Left colon (tissue), 2 donors: ENCODE measurements around the gene HRAS. TPM values are rescaled to one million over a fixed set of nuclear protein-coding genes. Genes with fewer than 3 reads are reported as not detected.

ENCODE experiments used
- ATAC-seq: fragments of 200-7000 bp; cut with Tn5 transposase; one replicate; pipeline ENCODE4 v1.9.1; 2020; ENCODE audit warnings: mild to moderate bottlenecking, moderate library complexity
- DNase-seq, 2 donors: peaks; one replicate each; pipeline ENCODE4 v3.0.0-alpha.2; 2020
- intact Hi-C, 2 donors: fragments of 100-400 bp; cut with DNase I in 1 of 2; cut with micrococcal nuclease in 1 of 2; formaldehyde crosslinking; loops; one replicate each; pipeline versions ENCODE4 v1.11.2 to v1.14.0; 2022; cut with DNase I, micrococcal nuclease
- total RNA-seq, 2 donors: library from RNA; stranded (reverse); fragmentation: NEBNext Ultra II Directional; extraction: Animal tissue kit (Norgen Biotek cat#: 25700); gene quantifications; one replicate each; pipeline ENCODE4 v1.2.1, GENCODE V29; 2021
- donor health status: DM: no; HTN: no; CAD: no.
- donor health status: DM: yes; HTN: yes; CAD: no.

Gene HRAS
- total RNA-seq, 2 donors from 2014 or later = 42.3 to 58.1 TPM

DNA sequence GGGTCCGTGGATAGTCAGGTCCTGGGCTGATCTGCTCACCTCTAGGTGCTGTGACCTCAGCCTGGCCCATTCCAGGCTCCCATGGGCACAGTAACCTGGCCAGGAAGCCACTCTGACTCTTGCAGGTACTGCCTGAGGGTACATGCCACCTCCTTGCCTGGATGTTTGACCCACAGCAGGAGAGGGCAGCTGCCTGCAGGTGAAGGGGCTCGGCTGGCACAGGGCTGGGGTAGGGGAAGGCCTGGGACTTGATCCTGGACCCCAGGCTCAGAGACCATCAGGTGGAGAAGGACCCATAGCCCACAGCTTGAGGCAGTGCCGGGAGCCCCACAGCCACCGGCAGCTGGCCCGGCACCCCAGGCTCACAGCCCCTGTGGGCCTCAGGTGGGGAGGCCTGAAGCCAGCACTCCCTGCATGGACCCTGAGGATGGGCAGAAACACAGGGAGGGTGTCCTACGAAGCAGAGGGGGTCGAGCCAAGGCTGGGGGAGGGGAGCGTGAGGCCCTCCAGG lies 4.7 kb upstream of the HRAS start:
- intact Hi-C loops = no loop called here
- ATAC-seq = no peak
- peak; percentile 7 to 26 for DNase-seq

DNA sequence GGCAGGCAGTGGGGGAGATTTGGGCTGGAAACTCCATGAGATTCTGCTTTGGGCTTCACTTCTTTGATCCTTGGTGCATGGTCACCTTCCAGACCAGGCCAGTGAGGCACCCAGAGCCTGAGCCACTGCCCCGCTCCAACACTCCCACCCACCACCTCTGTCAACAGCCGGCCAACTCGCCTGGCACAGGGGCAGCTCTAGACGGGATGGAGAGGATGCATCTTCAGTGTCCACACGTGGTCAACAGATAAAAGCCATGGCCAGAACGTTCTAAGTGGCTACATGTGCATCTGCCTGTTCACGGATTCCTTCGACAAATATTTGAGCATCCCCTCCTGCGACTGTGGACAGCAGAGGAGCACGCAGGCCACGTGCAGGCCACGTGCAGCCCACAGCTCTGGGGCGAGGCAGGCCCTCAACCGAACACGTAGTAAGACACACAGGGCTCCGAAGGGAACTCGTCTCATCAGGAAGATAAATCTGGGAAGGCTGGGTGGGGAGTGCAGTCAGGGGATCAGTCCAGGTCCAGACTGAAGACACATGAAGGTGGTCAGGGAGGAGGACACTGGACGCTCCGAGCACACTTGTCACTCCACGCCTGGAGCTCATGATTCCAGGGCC lies 3.2 kb upstream of the HRAS start:
- intact Hi-C loops = no loop called here
- DNase-seq (peak in 1 of 2 donors; percentile 12), ATAC-seq (no peak)

DNA sequence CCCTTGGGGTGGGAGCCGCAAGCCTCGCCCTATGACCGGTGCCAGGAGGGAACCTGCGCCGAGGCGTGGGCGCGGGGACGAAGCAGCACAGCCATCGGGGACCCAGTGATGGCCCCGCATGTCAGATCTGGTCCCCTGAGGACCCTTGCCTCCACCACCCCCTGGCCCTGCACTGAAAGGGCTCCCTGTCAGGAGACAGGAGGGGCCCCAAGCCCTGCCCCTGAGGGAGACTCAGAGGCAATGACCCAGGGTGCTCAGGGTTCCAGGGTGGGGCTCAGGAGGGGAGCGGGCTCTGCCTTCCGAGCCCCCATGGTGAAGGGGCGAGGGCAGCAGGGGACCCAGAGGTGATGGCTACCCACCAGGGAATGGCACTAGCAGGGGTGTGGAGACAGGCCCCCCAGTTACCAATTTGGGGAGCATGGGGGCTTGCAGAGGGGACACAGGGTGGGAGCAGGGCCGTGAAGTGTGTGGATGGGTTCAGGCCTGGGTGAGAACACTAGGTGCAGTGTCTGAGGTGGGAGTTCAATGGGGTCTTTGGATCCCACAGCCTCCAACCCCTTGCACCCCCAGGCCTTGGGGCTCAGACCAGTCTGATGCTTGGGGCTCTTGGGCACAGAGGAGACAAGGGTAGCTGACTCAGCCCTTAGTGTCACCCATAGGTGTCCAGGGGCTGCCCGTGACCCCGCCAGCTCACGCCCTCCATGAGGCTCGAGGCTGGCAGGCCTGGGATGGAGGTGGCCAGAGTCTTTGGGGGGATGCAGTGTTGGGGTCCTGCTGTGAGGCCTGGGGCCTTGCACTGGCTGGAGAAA lies 2.5 kb upstream of the HRAS start:
- intact Hi-C loops = no loop called here
- DNase-seq = peak in 1 of 2 donors; percentile 15
- no peak for ATAC-seq

DNA sequence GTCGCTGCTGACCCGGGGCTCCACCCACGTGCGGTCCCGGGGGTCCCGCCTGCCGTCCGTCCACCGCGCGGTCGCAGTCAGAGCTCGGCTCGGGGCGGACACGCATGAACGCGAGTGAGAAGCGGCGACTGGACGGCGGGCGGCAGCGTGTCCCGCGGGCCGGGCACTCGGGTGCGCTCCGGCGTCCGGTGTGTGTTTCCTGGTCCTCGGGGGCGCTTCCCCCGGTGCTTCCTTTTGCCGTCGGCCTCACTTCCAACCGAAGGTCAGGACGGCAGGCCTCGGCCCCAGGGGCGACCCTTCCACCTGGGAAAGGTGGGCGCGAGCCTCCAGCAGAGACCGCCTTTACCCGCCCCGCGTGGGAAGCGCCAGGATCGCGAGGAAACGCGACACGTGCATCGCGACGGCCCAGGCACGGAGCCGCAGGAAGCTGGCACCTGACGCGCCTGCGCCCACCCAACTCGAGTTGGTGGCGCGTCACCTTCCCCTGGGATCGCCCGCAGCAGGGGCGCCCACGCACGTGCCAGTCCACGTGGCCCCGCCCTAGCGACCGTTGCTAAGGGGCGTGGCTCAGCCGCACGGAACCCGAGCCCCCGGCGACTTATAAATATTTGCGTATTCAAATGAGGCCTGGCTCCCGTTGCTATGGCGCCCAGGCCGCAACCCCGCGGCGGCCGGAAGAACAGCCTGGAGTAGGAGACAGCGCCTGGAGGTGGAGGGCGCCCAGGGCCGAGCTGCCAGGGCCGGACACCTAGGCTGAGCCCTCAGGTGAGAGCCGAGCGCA lies 1.7 kb upstream of the HRAS start, which contains the start of gene LRRC56:
Gene LRRC56 (plus strand): TSS at position 687 of the 781 bp plus-strand sequence. CDS start 3,158 bp downstream, outside the sequence.
- DNase-seq (peak; percentile 92 to 94), ATAC-seq (peak; percentile 69)
- intact Hi-C loops = no loop called here

DNA sequence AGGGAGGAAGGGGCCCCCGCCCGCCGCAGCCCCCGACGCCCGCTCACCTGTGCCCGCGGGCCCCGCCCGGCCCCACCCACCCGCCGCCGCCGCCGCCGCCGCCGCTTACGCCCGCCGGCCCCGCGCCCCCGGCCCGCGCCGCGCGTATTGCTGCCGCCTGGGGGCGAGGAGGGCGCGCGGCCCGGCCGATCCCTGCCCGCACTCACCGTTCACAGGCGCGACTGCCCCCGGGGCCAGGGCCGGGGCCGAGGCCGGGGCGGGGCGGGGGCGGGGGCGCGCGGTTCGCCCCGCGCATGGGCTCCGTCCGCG lies 212 bp downstream of the HRAS start:
- intact Hi-C loops = no loop called here
- no peak for ATAC-seq
- DNase-seq = no peak

DNA sequence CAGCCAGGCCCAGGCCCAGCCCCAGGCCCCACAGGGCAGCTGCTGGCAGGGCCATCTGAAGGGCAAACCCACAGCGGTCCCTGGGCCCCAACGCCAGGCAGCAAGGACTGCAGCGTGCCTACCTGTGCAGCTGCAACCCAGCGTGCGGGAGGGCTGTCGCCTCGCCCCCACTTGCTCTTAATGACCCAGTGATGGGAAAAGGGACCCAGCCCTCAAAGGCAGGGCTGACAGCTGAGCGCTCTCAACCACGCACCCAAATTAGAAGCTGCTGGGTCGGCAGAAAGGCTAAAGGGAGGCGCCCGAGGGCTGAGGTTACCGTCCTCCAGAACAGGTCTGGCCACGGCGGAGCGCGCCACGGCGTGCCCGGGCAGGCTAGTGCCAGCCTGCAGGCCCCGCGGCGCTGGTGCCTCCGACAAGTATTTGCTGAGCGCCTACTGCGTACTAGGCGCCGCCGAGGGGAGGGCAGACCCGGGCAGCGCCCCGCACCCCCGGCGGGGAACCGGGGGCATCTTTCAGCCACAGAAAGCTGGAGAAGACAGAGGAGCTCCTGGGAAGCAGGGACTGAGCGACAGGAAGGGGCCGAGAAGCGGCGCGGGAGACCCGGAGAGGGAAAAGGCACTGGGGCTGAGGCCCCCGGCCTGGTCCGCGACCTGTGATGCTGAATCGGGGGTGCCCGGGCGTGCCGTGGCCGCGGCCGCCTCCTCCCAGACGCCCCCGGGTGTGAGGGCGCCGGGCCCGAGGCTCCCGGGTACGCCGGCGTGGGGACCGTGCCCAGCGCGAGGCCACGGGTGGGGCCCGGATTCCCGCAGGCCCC lies 773 bp downstream of the HRAS start:
- intact Hi-C loops = no loop called here
- DNase-seq = peak in 1 of 2 donors; percentile 64
- peak; percentile 10 for ATAC-seq

DNA sequence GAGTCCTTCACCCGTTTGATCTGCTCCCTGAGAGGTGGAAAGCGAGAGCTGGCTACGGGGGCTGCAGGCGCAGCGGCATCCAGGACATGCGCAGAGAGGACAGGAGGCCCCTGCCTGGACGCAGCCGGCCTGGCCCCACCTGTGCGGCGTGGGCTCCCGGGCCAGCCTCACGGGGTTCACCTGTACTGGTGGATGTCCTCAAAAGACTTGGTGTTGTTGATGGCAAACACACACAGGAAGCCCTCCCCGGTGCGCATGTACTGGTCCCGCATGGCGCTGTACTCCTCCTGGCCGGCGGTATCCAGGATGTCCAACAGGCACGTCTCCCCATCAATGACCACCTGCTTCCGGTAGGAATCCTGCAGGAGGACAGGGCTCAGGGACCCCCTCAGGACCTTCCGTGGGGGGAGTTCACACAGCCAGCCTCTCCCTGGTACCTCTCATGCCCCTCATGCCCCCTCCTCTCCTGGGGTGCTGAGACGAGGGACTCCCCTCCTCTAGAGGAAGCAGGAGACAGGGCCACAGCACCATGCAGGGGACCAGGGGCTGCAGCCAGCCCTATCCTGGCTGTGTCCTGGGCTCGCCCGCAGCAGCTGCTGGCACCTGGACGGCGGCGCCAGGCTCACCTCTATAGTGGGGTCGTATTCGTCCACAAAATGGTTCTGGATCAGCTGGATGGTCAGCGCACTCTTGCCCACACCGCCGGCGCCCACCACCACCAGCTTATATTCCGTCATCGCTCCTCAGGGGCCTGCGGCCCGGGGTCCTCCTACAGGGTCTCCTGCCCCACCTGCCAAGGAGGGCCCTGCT lies 1.6 kb downstream of the HRAS start:
- DNase-seq (peak in 1 of 2 donors; percentile 28), ATAC-seq (no peak)
- intact Hi-C loops = no loop called here

DNA sequence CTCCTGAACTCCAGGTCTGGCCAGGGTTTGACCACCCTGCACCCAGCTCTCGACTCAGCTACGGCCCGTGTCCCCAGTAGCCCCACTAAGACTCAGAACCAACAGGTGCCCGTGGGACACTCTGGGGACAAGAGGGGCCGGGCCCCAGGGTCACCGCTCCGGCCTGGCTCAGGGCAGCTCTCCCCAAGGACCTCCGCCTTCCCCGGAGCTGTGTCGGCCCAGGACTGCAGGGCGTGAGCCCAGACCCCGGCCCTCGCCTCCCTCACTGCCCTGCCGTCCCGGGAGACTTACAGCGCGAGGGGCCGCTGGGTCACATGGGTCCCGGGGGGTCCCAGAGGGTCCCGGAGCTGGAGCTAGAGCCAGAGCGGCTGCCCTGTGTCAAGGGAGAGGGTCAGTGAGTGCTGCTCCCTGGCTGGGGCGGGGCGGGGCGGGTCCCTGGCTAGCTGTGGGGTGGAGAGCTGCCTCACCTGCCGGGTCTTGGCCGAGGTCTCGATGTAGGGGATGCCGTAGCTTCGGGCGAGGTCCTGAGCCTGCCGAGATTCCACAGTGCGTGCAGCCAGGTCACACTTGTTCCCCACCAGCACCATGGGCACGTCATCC lies 2.3 kb downstream of the HRAS start:
- DNase-seq (peak in 1 of 2 donors; percentile 24), ATAC-seq (no peak)
- intact Hi-C loops = no loop called here

DNA sequence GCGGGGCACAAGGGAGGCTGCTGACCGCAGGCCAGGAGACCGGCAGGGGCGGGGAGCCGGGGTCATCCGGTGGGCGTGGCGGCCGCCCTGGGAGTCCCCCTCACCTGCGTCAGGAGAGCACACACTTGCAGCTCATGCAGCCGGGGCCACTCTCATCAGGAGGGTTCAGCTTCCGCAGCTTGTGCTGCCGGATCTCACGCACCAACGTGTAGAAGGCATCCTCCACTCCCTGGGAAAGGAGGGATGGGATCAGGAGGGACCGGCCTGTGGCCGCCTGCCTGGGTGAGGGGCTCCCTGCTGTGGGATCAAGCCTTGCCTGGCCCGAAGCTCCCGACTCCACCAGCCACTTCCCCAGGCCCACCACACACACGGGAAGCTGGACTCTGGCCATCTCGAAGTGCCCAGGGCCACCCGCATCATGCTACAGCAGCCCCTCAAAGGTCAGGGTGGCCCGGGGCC lies 2.8 kb downstream of the HRAS start:
- intact Hi-C loops = no loop called here
- DNase-seq (peak in 1 of 2 donors; percentile 7), ATAC-seq (no peak)

DNA sequence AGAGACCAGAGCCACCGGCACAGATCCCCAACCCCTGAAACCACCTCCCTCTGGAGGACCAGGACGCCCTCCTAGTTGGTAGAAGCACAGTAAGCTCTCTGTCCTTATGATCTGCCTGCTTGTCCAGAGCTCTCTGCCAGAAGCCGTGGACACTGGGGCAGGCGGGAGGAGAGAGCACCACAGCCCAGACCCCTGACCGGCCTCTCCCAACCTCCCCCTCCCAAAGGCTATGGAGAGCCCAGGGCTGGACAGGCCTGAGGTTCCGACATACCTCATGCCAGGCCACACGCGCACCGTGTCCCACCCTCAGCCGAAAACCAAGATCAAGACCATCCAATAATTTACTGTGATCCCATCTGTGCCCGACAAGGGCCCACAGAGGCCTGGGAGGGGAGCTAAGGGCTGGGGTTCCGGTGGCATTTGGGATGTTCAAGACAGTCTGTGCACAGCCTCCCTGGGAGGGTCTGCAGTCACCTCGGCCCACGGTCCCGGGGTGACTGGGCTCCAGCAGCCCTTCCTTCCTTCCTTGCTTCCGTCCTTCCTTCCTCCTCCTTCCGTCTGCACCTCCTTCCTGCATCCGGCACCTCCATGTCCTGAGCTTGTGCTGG lies 3.4 kb downstream of the HRAS start:
- ATAC-seq = no peak
- no peak for DNase-seq
- intact Hi-C loops = no loop called here

DNA sequence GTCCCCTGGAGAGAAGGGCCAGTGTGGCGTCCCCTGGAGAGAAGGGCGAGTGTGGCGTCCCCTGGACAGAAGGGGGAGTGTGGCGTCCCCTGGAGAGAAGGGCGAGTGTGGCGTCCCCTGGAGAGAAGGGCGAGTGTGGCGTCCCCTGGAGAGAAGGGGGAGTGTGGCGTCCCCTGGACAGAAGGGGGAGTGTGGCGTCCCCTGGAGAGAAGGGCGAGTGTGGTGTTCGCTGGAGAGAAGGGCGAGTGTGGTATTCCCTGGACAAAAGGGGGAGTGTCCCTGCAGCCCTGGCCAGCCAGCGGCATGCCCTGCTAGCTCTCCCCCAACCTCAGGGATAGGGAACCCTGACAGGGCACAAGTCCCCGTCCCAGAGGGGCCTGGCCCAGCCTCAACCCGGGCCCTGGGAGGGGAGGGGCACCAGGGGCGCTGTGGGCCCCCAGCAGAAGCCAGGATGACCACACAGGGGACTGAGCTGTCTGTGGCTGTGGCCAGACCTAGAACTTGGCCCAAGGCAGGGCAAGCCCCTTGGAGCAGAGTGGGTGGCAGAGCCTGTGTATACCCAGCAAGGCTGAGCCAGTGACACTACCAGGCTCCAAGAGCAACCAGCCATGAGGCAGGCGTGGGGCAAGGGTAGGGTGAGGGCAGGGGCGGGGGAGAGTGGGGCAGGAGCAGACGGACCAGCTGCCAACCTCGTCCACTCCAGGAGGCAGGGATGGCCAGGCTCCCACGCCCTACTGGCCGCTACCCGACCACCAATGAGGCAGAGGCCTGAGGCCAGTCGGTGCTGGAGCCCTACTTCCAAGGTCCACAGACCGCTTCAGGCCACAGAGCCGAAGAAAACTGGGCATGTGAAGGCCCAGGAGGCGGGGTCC lies 4.2 kb downstream of the HRAS start:
- intact Hi-C loops = no loop called here
- DNase-seq (no peak), ATAC-seq (no peak)

DNA sequence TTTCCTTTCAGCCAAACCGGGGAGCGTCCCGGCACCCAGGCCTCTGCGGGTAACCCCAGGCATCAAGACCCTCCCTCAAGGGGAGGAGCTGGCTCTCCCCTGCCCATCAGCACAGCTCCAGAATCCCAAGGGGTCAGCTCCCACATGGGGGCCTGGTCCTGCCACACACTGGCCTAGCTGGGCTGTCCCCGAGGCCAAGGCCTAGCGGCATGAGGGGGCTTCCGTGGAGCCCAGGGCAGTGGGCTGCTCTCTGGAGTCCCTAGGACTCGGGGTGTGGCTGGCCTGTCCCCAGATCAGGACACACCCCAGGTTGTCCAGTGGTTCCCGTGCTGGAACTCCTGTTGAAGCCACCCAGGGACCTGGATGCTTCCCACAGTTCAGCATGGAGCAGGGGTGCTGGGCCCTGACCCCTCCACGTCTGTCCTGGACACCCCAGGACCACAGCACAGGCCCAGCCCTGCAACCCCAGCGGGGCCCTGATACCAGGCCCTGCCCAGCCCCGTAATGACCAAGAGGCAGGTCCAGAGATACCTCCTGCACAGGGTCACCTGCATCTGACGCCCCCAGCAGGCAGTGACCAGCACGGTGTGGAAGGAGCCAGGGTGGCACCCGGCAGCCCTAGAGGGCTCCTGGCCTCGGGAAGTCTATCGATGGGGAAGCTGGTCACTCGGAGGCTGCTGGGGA lies 5.5 kb downstream of the HRAS start:
- no peak for ATAC-seq

DNA sequence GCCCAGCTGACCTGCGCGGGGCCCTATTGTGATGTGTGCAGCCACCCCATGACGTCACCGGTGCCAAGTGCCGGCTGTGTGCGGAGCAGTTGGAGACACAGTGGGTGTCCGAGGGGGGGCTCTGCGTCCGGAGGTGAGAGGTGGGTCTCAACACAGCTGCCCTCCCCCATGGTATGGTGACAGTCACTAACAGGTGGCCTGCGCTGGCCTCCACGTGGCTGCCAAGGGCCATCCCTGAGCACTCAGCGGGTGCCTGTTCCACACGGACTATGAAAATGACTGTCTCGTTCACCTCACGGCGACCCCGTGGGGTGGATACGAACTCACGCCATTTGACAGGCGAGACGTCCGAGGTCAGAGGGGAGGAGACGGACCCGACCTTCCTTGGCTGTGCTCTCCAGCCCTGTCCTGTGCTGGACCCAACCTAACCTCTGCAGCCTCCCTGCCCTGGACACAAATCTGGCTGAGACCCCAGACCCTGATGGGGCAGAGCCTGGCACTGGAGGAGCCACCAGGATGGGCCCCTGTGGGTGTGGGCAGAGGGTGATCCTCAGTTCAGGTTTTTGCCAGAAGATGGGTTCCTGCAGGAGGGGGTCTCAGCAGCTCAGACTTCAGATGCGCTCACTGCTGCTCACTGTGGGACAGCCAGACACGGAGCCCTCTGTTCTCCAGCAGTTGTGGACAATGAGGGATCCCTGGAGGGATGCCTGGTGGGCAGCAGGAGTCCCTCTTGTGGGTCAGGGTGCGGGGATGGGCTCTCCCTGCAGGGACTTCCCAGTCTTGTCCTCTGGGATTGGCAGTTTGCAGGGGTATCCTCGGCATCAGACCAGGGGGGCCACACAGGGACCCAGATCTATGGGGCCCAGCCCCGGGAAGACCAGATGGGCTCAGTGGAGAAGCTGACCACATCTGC lies 6.3 kb downstream of the HRAS start:
- DNase-seq = no peak
- no peak for ATAC-seq
- intact Hi-C loops = no loop called here

More for the DNA sequence above, 5.5 kb downstream of the HRAS start:
- DNase-seq = no peak
- intact Hi-C loops = no loop called here

DNA sequence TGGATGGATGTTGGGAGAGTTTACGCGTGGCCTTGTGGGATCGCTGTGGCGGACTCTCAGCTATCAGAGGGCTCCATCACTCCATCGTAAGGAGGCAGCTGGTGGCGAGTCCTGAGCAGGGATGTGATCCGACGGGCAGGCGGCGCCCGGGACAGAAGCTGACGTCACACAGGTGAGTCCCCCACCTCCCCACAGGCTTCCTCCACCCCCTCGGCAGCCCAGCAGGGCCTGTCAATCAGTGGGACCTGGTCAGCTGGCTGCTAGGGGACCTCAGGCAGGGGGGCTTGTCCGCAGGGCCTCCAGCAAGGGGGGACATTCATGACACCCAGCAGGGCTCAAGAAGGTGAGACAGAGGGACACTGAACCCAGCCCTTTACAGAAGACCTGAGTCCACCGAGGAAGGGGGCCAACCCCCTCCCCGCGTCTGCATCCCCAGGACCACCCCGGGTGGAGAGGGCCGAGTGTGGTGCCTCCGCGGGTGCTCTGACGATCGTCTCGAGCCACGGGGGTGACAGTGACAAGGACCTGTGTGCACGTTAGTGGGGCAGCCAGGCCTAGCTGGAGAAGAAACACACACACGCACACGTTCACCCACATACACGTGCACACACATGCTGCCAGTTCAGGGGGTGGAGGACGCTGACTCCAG lies 7.1 kb downstream of the HRAS start:
- intact Hi-C loops = no loop called here
- ATAC-seq (no peak), DNase-seq (no peak)
